Effector CD4-positive, alpha-beta T cell (primary cell): ENCODE results near the gene PCDH15. TPM values are rescaled to one million over a fixed set of nuclear protein-coding genes. Genes with fewer than 3 reads are reported as not detected.

Source experiments
- DNase-seq: peaks from one replicate; pipeline ENCODE4 v3.0.0-alpha.2; 2020
- total RNA-seq: gene quantifications from one replicate; lab custom pipeline; 2026; lab: John Stamatoyannopoulos, UW

Gene PCDH15
- total RNA-seq = not detected

DNA sequence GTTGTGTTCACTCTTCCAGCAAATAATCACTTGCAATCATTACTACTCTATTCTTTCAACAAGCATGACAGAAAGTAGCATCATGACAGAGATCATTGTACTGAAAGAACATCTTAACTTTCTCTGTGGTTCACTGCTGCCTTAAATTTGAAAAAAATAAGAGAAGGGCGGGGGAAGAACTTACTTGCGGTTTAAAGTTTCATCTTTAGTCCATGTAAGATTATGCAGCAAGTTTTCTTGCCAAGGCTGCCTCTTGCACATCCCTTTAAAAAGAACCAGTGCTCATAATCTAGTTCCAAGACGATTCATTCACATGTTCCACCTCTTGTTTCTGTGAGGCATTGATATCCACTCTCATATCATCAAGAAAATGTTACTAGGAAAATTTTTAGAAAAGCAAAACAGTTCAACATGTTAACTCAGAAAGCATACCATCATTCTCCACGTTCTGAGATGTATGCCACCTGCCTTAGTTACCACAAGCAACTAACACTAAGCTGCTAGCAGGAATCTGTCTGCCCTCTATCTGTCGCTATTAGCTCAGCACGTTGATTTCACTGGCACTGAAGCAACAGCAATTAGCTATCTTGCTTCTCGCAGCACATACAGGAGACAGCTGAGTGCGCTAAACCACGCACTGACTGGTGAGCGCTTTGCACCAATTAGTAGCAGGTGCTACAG lies at the start of gene PCDH15:
PCDH15 (minus strand) TSS at position 491 of the 681 bp plus-strand sequence. CDS start 136,969 bp downstream, outside the sequence.
- no peak for DNase-seq

GRCh38 chr10:54843932-54844331 lies 42.9 kb upstream of the PCDH15 start:
- DNase-seq = no peak

DNA sequence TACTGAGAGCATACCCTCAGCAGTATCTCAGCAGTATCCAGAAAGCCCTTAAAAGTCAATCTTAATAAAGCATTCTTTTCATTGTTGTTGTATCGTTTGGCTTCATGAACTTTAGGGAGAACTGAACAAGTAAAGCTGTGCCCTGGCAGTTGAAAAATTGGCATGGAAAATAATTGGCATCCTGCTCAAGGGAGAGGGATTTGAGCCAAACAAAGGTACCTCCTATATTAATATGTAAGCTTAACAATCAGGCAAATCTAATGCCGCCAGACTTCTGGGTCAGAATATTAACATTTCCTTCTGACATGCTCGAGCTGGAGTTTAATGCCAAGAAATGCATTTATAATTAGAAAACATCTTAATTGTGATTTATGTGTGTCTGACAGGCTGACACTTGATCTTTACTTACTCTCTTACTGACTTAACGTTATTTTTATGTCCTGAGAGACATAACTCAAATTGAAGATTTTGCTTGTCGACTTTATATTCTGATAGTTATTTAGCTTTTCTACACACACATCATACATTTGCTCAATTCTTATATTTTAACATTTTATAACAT lies 42.1 kb upstream of the PCDH15 start:
- no peak for DNase-seq

DNA sequence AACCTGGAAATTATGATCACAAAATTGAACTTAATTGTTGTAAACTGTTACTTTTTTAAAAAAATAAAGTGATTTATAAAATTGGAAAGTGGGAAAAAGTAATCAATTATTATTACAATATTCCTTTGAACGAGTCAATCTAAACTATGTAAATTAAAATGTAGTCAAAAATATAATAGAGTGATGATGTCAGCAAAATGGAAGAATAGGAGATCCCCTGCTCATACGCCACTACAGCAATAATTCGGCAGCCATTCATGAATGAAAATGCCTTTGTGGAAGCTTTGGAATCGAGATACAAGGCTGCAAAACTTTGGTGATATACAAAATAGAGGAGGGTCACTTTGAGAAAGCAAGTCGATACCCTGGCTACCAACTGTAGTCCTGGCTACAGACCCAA lies 36.4 kb upstream of the PCDH15 start:
- DNase-seq = no peak

- DNase-seq = no peak
These were observed 32.0 kb upstream of the PCDH15 start for GRCh38 chr10:54833029-54833428.

GRCh38 chr10:54826994-54827560 lies 26.0 kb upstream of the PCDH15 start:
- DNase-seq = no peak

GRCh38 chr10:54815583-54815982 lies 14.6 kb upstream of the PCDH15 start:
- DNase-seq = no peak

- DNase-seq = no peak
These were observed 7.3 kb upstream of the PCDH15 start for GRCh38 chr10:54808186-54808935.

DNA sequence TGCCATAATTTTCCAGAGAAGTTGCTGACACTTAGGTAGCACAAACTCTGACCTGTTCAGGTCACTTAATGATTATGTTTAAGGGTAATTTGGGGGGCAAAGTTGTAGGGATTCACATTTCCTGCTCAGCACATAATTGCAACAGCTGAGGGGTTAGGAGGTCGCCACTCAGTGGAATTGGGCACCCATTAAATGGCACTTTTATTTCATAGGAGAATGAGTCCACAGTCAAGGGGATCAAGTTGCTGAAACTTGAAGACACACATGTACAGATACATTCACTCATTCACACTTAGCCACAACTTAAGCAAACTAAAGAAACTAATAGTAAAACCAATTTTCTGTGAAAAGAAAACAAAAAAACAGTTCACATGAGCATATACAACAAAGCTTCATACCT lies 1.5 kb downstream of the PCDH15 start:
- DNase-seq = no peak

- DNase-seq = no peak
These were observed 3.3 kb downstream of the PCDH15 start for GRCh38 chr10:54797636-54798321.

DNA sequence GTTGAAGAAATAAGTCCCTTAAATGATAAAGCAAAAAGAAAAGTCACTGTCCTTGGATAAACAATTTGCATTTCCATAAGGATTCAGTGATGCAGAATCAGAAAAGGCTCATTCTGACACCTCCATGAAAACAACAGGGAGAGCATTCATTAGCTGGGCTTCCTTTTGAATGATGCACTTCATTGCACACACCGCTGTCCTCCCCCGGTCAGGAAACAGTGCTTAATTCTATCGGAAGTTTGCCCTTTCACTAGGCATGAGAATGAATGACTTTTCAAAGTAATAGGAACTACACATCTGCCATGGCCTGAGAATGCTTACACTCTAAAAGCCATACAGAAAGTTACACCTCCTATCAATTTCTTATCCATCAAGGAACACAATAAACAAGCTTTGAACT lies 4.2 kb downstream of the PCDH15 start:
- no peak for DNase-seq

- no peak for DNase-seq
These were observed 24.4 kb downstream of the PCDH15 start for GRCh38 chr10:54776622-54777021.

DNA sequence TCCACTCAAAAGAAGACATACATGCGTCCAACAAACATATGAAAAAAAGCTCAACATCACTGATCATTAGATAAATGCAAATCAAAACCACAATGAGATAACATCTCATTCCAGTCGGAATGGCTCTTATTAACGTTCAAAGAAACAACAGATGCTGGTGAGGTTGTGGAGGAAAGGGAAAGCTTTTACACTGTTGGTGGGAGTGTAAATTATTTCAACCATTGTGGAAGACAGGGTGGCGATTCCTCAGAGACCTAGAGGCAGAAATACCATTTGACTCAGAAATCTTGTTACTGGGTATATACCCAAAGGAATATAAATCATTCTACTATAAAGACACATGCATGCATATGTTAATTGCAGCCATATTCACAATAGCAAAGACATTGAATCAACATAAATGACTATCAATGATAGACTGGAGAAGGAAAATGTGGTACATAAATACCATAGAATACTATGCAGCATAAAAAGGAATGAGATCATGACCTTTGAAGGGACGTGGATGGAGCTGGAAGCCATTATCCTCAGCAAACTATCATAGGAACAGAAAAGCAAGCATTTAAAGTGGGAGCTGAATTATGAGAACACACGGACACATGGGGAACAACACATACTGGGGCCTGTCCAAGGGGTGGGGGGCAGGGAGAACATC lies 28.4 kb downstream of the PCDH15 start:
- DNase-seq = no peak

DNA sequence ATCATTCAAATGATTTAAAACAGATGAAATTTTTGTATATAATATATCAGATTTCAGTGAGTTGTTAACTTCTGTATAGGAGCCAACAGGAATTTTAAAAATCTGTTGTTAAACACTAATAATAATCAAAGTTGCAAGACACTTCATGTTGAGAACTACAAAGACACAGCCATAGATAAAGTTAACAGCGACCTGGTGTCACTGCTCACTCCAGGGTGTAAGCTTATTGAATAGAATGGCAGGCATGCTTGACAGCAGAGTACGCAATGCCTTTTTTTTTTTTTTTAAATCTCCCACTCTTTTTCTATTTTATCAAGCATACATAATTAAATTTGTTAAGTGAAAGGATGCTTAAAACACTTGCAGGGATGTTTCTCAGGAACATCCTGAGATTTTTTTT lies 32.0 kb downstream of the PCDH15 start:
- no peak for DNase-seq

- DNase-seq = no peak
These were observed 42.2 kb downstream of the PCDH15 start for GRCh38 chr10:54758791-54759190.

DNA sequence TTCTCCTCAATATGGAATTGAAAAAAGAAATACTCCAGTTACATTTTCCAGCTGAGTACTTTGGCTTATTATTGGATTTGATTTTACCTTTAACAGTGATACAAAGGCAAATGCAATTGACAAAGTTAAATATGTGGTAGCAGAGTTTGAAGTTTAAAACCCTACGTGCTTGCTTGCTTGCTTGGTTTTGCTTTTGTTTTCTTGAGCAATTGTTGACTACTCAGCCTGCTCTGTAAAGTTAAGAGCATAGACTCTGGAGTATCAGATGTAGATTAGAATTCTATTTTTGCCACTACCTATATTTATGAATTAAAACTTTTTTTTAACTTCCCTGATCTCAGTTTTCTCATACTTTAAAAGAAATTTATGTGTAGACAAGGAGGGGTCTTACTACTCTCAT lies 51.4 kb downstream of the PCDH15 start:
- DNase-seq = no peak

GRCh38 chr10:54745436-54745835 lies 55.6 kb downstream of the PCDH15 start:
- no peak for DNase-seq

GRCh38 chr10:54742416-54742815 lies 58.6 kb downstream of the PCDH15 start:
- no peak for DNase-seq

DNA sequence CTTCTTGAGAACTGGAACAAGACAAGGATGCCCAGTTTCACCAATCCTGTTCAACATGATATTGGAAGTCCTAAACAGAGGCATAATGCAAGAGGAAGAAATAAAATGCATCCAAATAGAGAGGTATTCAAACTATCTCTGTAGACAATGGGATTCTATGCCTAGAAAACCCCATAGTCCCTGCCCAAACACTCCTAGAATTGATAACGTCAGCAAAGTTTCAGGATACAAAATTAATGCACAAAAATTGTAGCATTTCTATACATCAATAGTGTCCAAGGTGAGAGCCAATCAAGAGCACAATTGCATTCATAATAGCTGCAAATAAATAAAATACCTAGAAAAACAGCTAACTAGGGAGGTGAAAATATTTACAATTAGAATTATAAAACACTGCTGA lies 72.5 kb downstream of the PCDH15 start:
- no peak for DNase-seq

- DNase-seq = no peak
These were observed 79.0 kb downstream of the PCDH15 start for GRCh38 chr10:54722075-54722474.

GRCh38 chr10:54710918-54711317 lies 90.1 kb downstream of the PCDH15 start:
- DNase-seq = no peak

DNA sequence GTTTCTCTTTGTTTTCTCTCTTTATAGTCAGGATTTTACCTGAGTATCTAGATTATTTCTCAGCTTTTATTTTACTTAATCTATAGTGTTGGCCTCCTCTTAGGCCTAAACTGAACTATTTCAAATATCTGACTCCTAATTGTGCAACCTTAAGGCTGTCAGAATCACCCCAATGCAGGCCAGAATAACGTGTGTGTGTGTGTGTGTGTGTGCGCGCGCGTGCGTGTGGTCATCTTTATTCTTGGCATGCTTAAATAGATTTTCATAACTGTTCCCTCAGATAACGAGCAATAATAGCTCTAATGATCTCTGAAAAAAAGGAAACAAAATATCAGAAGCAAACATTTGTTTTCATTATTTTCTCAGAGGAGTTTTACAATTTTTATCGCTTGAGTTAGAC lies 92.4 kb downstream of the PCDH15 start:
- no peak for DNase-seq

- no peak for DNase-seq
These were observed 93.0 kb downstream of the PCDH15 start for GRCh38 chr10:54708021-54708420.
